GM18498 (cell line): ENCODE data around the gene SLC50A1.

Experiments used
- ATAC-seq: cut with Tn5 transposase; IDR thresholded peaks from one replicate; pipeline ENCODE4 v1.9.1; 2021; ENCODE audit warnings: mild to moderate bottlenecking, moderate library complexity; ENCODE audit not compliant: unreplicated experiment

The SLC50A1 gene

GRCh38 chr1:155182052-155182550 lies 46.4 kb downstream of the SLC50A1 start:
- ATAC-seq: no peak

GRCh38 chr1:155183775-155184221 lies 48.1 kb downstream of the SLC50A1 start:
- no peak for ATAC-seq

- no peak for ATAC-seq
Measured at GRCh38 chr1:155184351-155184811, 48.7 kb downstream of the SLC50A1 start.

- peak; percentile 87 for ATAC-seq
Measured at GRCh38 chr1:155184835-155185782, 49.5 kb downstream of the SLC50A1 start.

- no peak for ATAC-seq
Measured at GRCh38 chr1:155185783-155186066, 50.1 kb downstream of the SLC50A1 start.

- no peak for ATAC-seq
Measured at GRCh38 chr1:155186067-155186793, 50.6 kb downstream of the SLC50A1 start.

- no peak for ATAC-seq
Measured at GRCh38 chr1:155186794-155187455, 51.3 kb downstream of the SLC50A1 start.

- ATAC-seq: no peak
Measured at GRCh38 chr1:155187456-155187891, 51.8 kb downstream of the SLC50A1 start.

GRCh38 chr1:155188268-155188667 lies 52.6 kb downstream of the SLC50A1 start:
- no peak for ATAC-seq
